ENCODE results near the gene DNAH3. TPM values are rescaled to one million over a fixed set of nuclear protein-coding genes. Genes with fewer than 3 reads are reported as not detected.

The DNAH3 gene
- total and polyA plus RNA-seq, 2 experiments from 2014 or later = 0.70 to 1.3 TPM

GRCh38 chr16:20916942-20917341 lies 233.7 kb downstream of the DNAH3 start:
- TF ChIP-seq EZH2 (IDR thresholded peaks at IDR 0.05; ENCODE audit: low read depth, unreplicated experiment) = no peak
- no peak for TF ChIP-seq STAT1 (IDR thresholded peaks at IDR 0.05; ENCODE audit: unreplicated experiment)
- no peak for TF ChIP-seq EZH2phosphoT487 (IDR thresholded peaks at IDR 0.05; ENCODE audit: unreplicated experiment)
- no peak for TF ChIP-seq REST (IDR thresholded peaks at IDR 0.05; ENCODE audit: unreplicated experiment)
- no peak for TF ChIP-seq CTCF (conservative IDR thresholded peaks at IDR 0.05; ENCODE audit: low read depth in 2 of 2)
- no peak for TF ChIP-seq POLR2AphosphoS5 (IDR thresholded peaks at IDR 0.05; ENCODE audit: low read depth)
- TF ChIP-seq ZNF462 (CRISPR knock-in tag; IDR thresholded peaks at IDR 0.05) = no peak
- no peak for TF ChIP-seq NANOG (IDR thresholded peaks at IDR 0.05; ENCODE audit: borderline replicate concordance)
- TF ChIP-seq CREB1 (CRISPR knock-in tag; IDR thresholded peaks at IDR 0.05; ENCODE audit: low read depth) = no peak
- no peak for TF ChIP-seq ETS1 (IDR thresholded peaks at IDR 0.05)
- TF ChIP-seq ZNF114 (CRISPR knock-in tag; IDR thresholded peaks at IDR 0.05) = no peak
- TF ChIP-seq JUNB (IDR thresholded peaks at IDR 0.05; ENCODE audit: unreplicated experiment) = no peak
- no peak for TF ChIP-seq ZNF331 (CRISPR knock-in tag; IDR thresholded peaks at IDR 0.05; ENCODE audit: low read depth)
- Mint-ChIP-seq H3K27ac (no peak overlapping the region), H3K9me3 (no peaks in the 10 kb centered on the region), H3K4me1 (peaks cover 16% of the 10 kb centered on the region), H3K36me3 (ENCODE audit: low read depth) (peaks cover 11% of the 10 kb centered on the region), H3K27me3 (ENCODE audit: insufficient read depth, low read depth, poor library complexity) (peaks cover 1% of the 10 kb centered on the region), H3K4me3 (no peak overlapping the region)
- DNase-seq (ENCODE audit: low spot score) (no peak), ATAC-seq (no peak)
- H3K36me3 ChIP-seq (ENCODE audit: insufficient read depth) = no peaks in the 10 kb centered on the region
- H2AFZ ChIP-seq = no peak overlapping the region
- H4K20me1 ChIP-seq (replicated peaks; ENCODE audit: insufficient read depth) = no peaks in the 10 kb centered on the region
- peaks cover 3% of the 10 kb centered on the region; the same call in 1 of the 2 replicates for H3K4me1 ChIP-seq (ENCODE audit: insufficient read depth)
- no peak overlapping the region for H3K4me3 ChIP-seq
- no peaks in the 10 kb centered on the region for H3K27me3 ChIP-seq (ENCODE audit: insufficient read depth)
- H3F3A ChIP-seq (replicated peaks; ENCODE audit: low read depth) = no peaks in the 10 kb centered on the region
- H3K9me2 ChIP-seq (ENCODE audit: insufficient read depth) = no peaks in the 10 kb centered on the region
- H3K27ac ChIP-seq (ENCODE audit: low read depth) = no peak overlapping the region
- H3K79me2 ChIP-seq (replicated peaks; ENCODE audit: insufficient read depth) = no peaks in the 10 kb centered on the region; the same call in 1 of the 2 replicates
- H3K4me2 ChIP-seq = no peak overlapping the region

Measured in GM23338 (cell line).